ENCODE data around the gene DNAH10. TPM values are rescaled to one million over a fixed set of nuclear protein-coding genes. Genes with fewer than 3 reads are reported as not detected.
"Not testable (repeated sequence)": the region's sequence is repeated elsewhere in the genome, so short reads cannot be mapped to it uniquely, and the experiment has no call there.

DNAH10 gene
- total and polyA plus RNA-seq, 2 experiments from 2014 or later: 0.22 to 0.60 TPM

DNA sequence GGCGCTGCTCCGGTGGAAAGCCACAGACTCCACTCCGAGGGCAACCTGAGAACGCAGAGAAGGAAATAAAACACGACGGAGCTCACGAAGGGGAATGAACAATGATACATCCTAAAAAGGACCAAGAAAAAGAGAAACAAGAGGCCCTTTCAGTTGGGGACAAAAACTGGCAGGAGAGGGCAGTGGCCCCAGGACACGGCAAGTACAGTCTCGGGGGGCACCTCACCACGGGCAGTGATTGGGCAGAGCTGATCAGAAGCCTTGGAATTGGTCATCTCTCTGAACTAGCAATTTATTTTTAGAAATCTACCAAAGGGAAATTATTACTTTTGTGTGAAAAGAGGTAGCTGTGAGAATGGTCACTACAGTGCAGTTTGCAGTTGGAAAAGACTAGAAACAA lies 182.6 kb downstream of the DNAH10 start:
- no peak overlapping the region for H3K4me2 ChIP-seq
- H3K4me1 ChIP-seq (ENCODE audit: insufficient read depth): no peaks in the 10 kb centered on the region
- DNase-seq (ENCODE audit: low spot score): no peak
- H3K79me2 ChIP-seq: no peaks in the 10 kb centered on the region
- TF ChIP-seq EZH2 (IDR thresholded peaks at IDR 0.05; ENCODE audit: borderline replicate concordance): no peak
- no peak for TF ChIP-seq EZH2phosphoT487 (IDR thresholded peaks at IDR 0.05; ENCODE audit: low read depth, severe bottlenecking, unreplicated experiment)
- TF ChIP-seq CTCF (IDR thresholded peaks at IDR 0.05; ENCODE audit: poor library complexity): no peak
- H3K36me3 ChIP-seq (replicated peaks; ENCODE audit: insufficient read depth, low read depth): no peaks in the 10 kb centered on the region
- no peaks in the 10 kb centered on the region for H4K20me1 ChIP-seq (ENCODE audit: insufficient read depth, poor library complexity, severe bottlenecking)
- no peak overlapping the region for H3K27ac ChIP-seq
- H3K27me3 ChIP-seq: no peaks in the 10 kb centered on the region
- H3K9me2 ChIP-seq (replicated peaks; ENCODE audit: insufficient read depth): no peaks in the 10 kb centered on the region
- no peak overlapping the region for H2AFZ ChIP-seq
- 95% methylated on average over 10 of the region's 10 CpGs for WGBS (ENCODE audit: low lambda C conversion rate, missing lambda C conversion rate)
- no peak overlapping the region for H3K4me3 ChIP-seq
- no peaks in the 10 kb centered on the region for H3K9me3 ChIP-seq (ENCODE audit: low read depth)

DNA sequence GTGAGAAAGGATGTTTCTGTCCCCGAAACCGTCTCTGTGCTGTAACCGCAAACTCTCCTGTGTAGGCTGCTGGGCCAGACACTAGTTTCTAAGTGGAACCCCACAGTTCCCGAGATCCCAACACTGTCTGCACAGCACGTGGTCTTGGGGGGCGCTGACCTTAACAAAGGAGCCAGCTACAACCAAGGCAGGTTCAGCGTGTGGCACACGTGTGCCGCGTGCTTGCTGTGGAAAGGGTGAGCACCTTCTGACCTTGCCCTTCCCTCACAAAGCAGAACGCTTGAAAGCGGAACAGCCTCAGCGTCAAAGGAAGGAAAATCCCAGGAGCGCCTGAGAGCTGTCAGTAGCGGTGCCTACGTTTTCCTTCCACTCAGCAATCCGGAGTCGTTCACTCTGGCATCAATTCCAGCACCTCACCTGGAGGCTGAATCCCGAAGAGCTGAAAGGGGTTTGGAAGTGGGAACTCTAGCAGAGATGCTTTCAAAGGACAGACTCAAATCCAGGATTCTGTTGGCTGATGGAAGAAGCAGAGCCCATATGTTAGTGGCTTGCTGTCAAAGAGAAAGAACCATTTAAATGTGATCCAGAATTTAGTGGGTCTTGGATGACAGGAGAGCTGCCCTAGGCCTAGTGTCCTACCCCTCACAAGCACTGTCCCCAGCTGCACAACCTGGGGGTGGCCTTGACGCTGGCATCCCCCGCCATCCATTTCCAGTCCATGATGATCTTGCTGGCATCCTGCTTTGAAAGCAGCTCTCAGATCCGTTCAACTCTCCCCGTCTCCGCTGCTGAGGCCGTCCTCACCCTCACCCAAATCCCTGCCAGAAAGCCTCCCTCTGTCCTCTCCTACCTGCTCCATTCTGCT lies 183.4 kb downstream of the DNAH10 start:
- WGBS (ENCODE audit: low lambda C conversion rate, missing lambda C conversion rate): 95% methylated on average over 25 of the region's 25 CpGs
- Histone ChIP-seq H3K79me2 (peaks cover 4% of the 10 kb centered on the region), H3K36me3 (replicated peaks; ENCODE audit: insufficient read depth, low read depth) (no peaks in the 10 kb centered on the region), H3K27ac (no peak overlapping the region), H3K9me2 (replicated peaks; ENCODE audit: insufficient read depth) (no peaks in the 10 kb centered on the region), H3K27me3 (no peaks in the 10 kb centered on the region), H4K20me1 (ENCODE audit: insufficient read depth, poor library complexity, severe bottlenecking) (no peaks in the 10 kb centered on the region), H3K4me1 (ENCODE audit: insufficient read depth) (no peaks in the 10 kb centered on the region), H3K9me3 (ENCODE audit: low read depth) (no peaks in the 10 kb centered on the region), H3K4me2 (no peak overlapping the region), H3K4me3 (no peak overlapping the region), H2AFZ (no peak overlapping the region)
- DNase-seq (ENCODE audit: low spot score): no peak
- TF ChIP-seq CTCF (IDR thresholded peaks at IDR 0.05; ENCODE audit: poor library complexity) (no peak), EZH2 (IDR thresholded peaks at IDR 0.05; ENCODE audit: borderline replicate concordance) (no peak), EZH2phosphoT487 (IDR thresholded peaks at IDR 0.05; ENCODE audit: low read depth, severe bottlenecking, unreplicated experiment) (no peak)

DNA sequence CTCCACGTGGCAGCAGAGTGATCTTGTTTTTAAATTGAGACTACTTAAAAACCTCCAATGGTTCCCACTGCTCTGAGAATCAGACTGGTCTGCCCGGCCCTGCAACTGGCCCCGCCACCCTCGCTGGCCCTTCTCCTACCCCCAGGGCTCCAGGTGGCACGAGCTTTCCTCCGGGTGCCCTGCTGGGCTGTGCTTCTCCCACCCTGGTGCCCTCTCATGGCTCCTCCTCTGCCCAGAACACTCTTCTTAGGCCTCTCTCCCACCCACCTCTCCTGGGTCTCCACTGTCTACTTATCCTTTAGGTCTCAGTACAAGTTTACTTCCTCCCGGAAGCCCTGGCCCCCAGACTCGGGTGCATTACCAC lies 184.0 kb downstream of the DNAH10 start:
- H3K36me3 ChIP-seq (replicated peaks; ENCODE audit: insufficient read depth, low read depth): no peaks in the 10 kb centered on the region
- H3K4me1 ChIP-seq (ENCODE audit: insufficient read depth): no peaks in the 10 kb centered on the region
- no peak overlapping the region for H3K27ac ChIP-seq
- H3K4me3 ChIP-seq: no peak overlapping the region
- no peaks in the 10 kb centered on the region for H3K9me3 ChIP-seq (ENCODE audit: low read depth)
- TF ChIP-seq EZH2 (IDR thresholded peaks at IDR 0.05; ENCODE audit: borderline replicate concordance) (no peak), CTCF (IDR thresholded peaks at IDR 0.05; ENCODE audit: poor library complexity) (no peak), EZH2phosphoT487 (IDR thresholded peaks at IDR 0.05; ENCODE audit: low read depth, severe bottlenecking, unreplicated experiment) (no peak)
- no peak overlapping the region for H3K4me2 ChIP-seq
- WGBS (ENCODE audit: low lambda C conversion rate, missing lambda C conversion rate): 92% methylated on average over 8 of the region's 8 CpGs
- H3K79me2 ChIP-seq: peaks cover 7% of the 10 kb centered on the region
- no peaks in the 10 kb centered on the region for H3K9me2 ChIP-seq (replicated peaks; ENCODE audit: insufficient read depth)
- no peak overlapping the region for H2AFZ ChIP-seq
- DNase-seq (ENCODE audit: low spot score): no peak
- no peaks in the 10 kb centered on the region for H3K27me3 ChIP-seq
- no peaks in the 10 kb centered on the region for H4K20me1 ChIP-seq (ENCODE audit: insufficient read depth, poor library complexity, severe bottlenecking)

GRCh38 chr12:123946516-123947505 lies 184.7 kb downstream of the DNAH10 start:
- not testable (repeated sequence) for H3K36me3 ChIP-seq (replicated peaks; ENCODE audit: insufficient read depth, low read depth); H3K4me1 ChIP-seq (ENCODE audit: insufficient read depth); H3K4me2 ChIP-seq; H3K9me3 ChIP-seq (ENCODE audit: low read depth); DNase-seq (ENCODE audit: low spot score); H3K27ac ChIP-seq; H3K9me2 ChIP-seq (replicated peaks; ENCODE audit: insufficient read depth); H2AFZ ChIP-seq; H4K20me1 ChIP-seq (ENCODE audit: insufficient read depth, poor library complexity, severe bottlenecking); H3K4me3 ChIP-seq; H3K27me3 ChIP-seq
- 96% methylated on average over 25 of the region's 35 CpGs for WGBS (ENCODE audit: low lambda C conversion rate, missing lambda C conversion rate)
- H3K79me2 ChIP-seq: peaks cover 14% of the 10 kb centered on the region

DNA sequence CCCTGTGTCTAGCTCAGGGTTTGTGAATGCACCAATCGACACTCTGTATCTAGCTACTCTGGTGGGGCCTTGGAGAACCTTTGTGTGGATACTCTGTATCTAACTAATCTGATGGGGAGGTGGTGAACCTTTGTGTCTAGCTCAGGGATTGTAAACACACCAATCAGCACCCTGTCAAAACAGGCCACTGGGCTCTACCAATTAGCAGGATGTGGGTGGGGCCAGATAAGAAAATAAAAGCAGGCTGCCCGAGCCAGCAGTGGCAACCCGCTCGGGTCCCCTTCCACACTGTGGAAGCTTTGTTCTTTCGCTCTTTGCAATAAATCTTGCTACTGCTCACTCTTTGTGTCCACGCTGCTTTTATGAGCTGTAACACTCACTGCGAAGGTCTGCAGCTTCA lies 185.4 kb downstream of the DNAH10 start:
- H3K4me1 ChIP-seq (ENCODE audit: insufficient read depth); H3K27ac ChIP-seq; DNase-seq (ENCODE audit: low spot score); H3K9me2 ChIP-seq (replicated peaks; ENCODE audit: insufficient read depth); H3K4me3 ChIP-seq; H3K36me3 ChIP-seq (replicated peaks; ENCODE audit: insufficient read depth, low read depth); H3K9me3 ChIP-seq (ENCODE audit: low read depth); H3K27me3 ChIP-seq; H3K4me2 ChIP-seq; H2AFZ ChIP-seq; H4K20me1 ChIP-seq (ENCODE audit: insufficient read depth, poor library complexity, severe bottlenecking): not testable (repeated sequence)
- 70% methylated on average over 7 of the region's 7 CpGs for WGBS (ENCODE audit: low lambda C conversion rate, missing lambda C conversion rate)
- peaks cover 16% of the 10 kb centered on the region for H3K79me2 ChIP-seq
